ENCODE results near the gene LHX1. TPM values are rescaled to one million over a fixed set of nuclear protein-coding genes. Genes with fewer than 3 reads are reported as not detected.

The LHX1 gene
- total and polyA plus RNA-seq, 2 of the 8 experiments (the other 6 are each of a cell fraction or from before 2014, with no cell fraction given) = 0.26 to 0.93 TPM

GRCh38 chr17:36972186-36972700 lies 35.0 kb downstream of the LHX1 start:
- Histone ChIP-seq H3K27ac (ENCODE audit: low read depth, low read length) (no peak overlapping the region), H4K5ac (ENCODE audit: insufficient read length, low read depth, low read length) (no peak overlapping the region), H2BK5ac (ENCODE audit: low read depth, low read length) (no peak overlapping the region), H3K23ac (ENCODE audit: insufficient read length) (no peak overlapping the region), H2BK12ac (ENCODE audit: low read depth, low read length) (no peak overlapping the region), H3K9ac (replicated peaks in 1 of 4; ENCODE audit: extremely low read depth in 1 of 4, low read depth in 3 of 4, low read length in 3 of 4) (no peak overlapping the region), H3K79me1 (ENCODE audit: low read depth, low read length) (no peaks in the 10 kb centered on the region; the same call in 1 of the 2 replicates), H3K9me3 (ENCODE audit: insufficient read depth in 2 of 2, low read depth in 1 of 2, low read length in 1 of 2) (no peaks in the 10 kb centered on the region), H3K4me1 (replicated peaks in 1 of 4; ENCODE audit: control insufficient read depth in 3 of 4, insufficient read depth in 4 of 4, low read length in 3 of 4) (0 out of 7 replicates have a peak, but pooled peaks cover 0 to 3% (median 0%) of the 10 kb centered on the region in 4 experiments), H3K27me3 (replicated peaks in 1 of 4; ENCODE audit: control insufficient read depth in 3 of 4, extremely low read depth in 1 of 4, insufficient read depth in 3 of 4, low read length in 3 of 4) (no peaks in the 10 kb centered on the region), H3K23me2 (ENCODE audit: low read depth, low read length) (no peaks in the 10 kb centered on the region), H3K4me2 (ENCODE audit: insufficient read depth in 1 of 2, low read depth in 2 of 2, low read length in 2 of 2) (no peak overlapping the region), H2AK5ac (ENCODE audit: low read depth, low read length) (no peak overlapping the region), H4K8ac (ENCODE audit: extremely low read depth, insufficient read depth, low read length) (no peak overlapping the region), H2BK120ac (replicated peaks; ENCODE audit: low read depth, low read length) (no peak overlapping the region), H2BK20ac (ENCODE audit: low read length) (no peak overlapping the region), H3K4me3 (ENCODE audit: extremely low read depth in 1 of 4, insufficient read depth in 2 of 4, low read depth in 3 of 4, low read length in 4 of 4) (no peak overlapping the region), H2AFZ (ENCODE audit: low read length) (no peak overlapping the region), H3K4ac (replicated peaks; ENCODE audit: insufficient read length, low read depth, low read length) (no peak overlapping the region), H3K36me3 (ENCODE audit: control insufficient read depth in 2 of 4, insufficient read depth in 4 of 4, low read length in 3 of 4) (peaks cover 0 to 4% (median 3%) of the 10 kb centered on the region in 4 experiments; a peak in 3 of 8 replicates), H3K56ac (replicated peaks; ENCODE audit: insufficient read length, low read depth, low read length) (no peak overlapping the region), H4K91ac (replicated peaks; ENCODE audit: insufficient read length, low read length) (no peak overlapping the region), H2BK15ac (ENCODE audit: low read length) (no peak overlapping the region), H3K18ac (ENCODE audit: extremely low read depth, low read length) (no peak overlapping the region), H3K14ac (ENCODE audit: insufficient read length) (no peak overlapping the region), H4K20me1 (replicated peaks in 1 of 2; ENCODE audit: control insufficient read depth in 1 of 2, insufficient read depth in 2 of 2, low read length in 2 of 2) (peaks cover 0 to 4% of the 10 kb centered on the region in 2 experiments), H3K79me2 (ENCODE audit: control insufficient read depth in 1 of 2, insufficient read depth in 2 of 2, low read length in 2 of 2) (peaks cover 0 to 16% of the 10 kb centered on the region in 2 experiments; a peak in 2 of 4 replicates)
- POLR2A ChIA-PET (ENCODE audit: partially characterized antibody) = no interaction called here
- TF ChIP-seq RBBP5 (IDR thresholded peaks at IDR 0.05; ENCODE audit: borderline replicate concordance, low read depth, low read length) = no peak
- CTCF ChIA-PET (ENCODE audit: partially characterized antibody) = interaction anchor here (2.1 kb wide), 1 partner anchor 73 kb away, joined by 6 read pairs; no protein-coding TSS in a partner anchor
- no peak for DNase-seq (ENCODE audit: low read depth in 1 of 2, low spot score in 2 of 2)
- FAIRE-seq = no peak

Data from H1 (cell line).